H4 (cell line): ENCODE results near the gene ZNF30. TPM values are rescaled to one million over a fixed set of nuclear protein-coding genes. Genes with fewer than 3 reads are reported as not detected.
A peak's percentile ranks its signal among the peaks of the same experiment; 100 is the strongest.
"Not testable (repeated sequence)": the region's sequence is repeated elsewhere in the genome, so short reads cannot be mapped to it uniquely, and the experiment has no call there.

Experiments
- DNase-seq: peaks from one replicate; pipeline ENCODE4 v3.0.0-alpha.2; 2015; ENCODE audit warnings: low spot score
- total RNA-seq: library from RNA; depleted of rRNA; stranded (reverse); fragments of >200 nt; shearing (Covaris generic); gene quantifications from 2 replicates; pipeline ENCODE4 v1.2.3, GENCODE V29; 2014

ZNF30 gene
- total RNA-seq, 1 experiment from 2014 or later, result 3.7 TPM

GRCh38 chr19:34960103-34960805 is 33.6 kb downstream of the ZNF30 start:
- peak; percentile 86 for DNase-seq

- no peak for DNase-seq
Measured at GRCh38 chr19:34960940-34961679, 34.4 kb downstream of the ZNF30 start.

GRCh38 chr19:34961775-34962686 is 35.3 kb downstream of the ZNF30 start:
- DNase-seq, result no peak

GRCh38 chr19:34962687-34963572 is 36.2 kb downstream of the ZNF30 start:
- no peak for DNase-seq

- peak; percentile 44 for DNase-seq
Measured at GRCh38 chr19:34963573-34964406, 37.1 kb downstream of the ZNF30 start, which contains the start of gene ZNF792. Gene ZNF792 (minus strand): TSS chr19:34964229. CDS start chr19:34963662, 567 bp downstream.

GRCh38 chr19:34964598-34964997 is 37.9 kb downstream of the ZNF30 start:
- DNase-seq, result no peak

GRCh38 chr19:34965505-34965904 is 38.8 kb downstream of the ZNF30 start:
- DNase-seq, result not testable (repeated sequence)

- no peak for DNase-seq
Measured at GRCh38 chr19:34967551-34967950, 40.8 kb downstream of the ZNF30 start.

- DNase-seq, result no peak
Measured at GRCh38 chr19:34969721-34970120, 43.0 kb downstream of the ZNF30 start.

GRCh38 chr19:34970185-34970780 is 43.6 kb downstream of the ZNF30 start:
- DNase-seq, result not testable (repeated sequence)

- DNase-seq, result no peak
Measured at GRCh38 chr19:34972163-34972705, 45.5 kb downstream of the ZNF30 start.

GRCh38 chr19:34974646-34975045 is 47.9 kb downstream of the ZNF30 start:
- no peak for DNase-seq

GRCh38 chr19:34975056-34975455 is 48.4 kb downstream of the ZNF30 start:
- DNase-seq, result no peak

GRCh38 chr19:34976611-34977010 is 49.9 kb downstream of the ZNF30 start:
- DNase-seq, result no peak

- no peak for DNase-seq
Measured at GRCh38 chr19:34979819-34980640, 53.3 kb downstream of the ZNF30 start.

- no peak for DNase-seq
Measured at GRCh38 chr19:34982275-34982674, 55.6 kb downstream of the ZNF30 start.

- no peak for DNase-seq
Measured at GRCh38 chr19:34983786-34984185, 57.1 kb downstream of the ZNF30 start.

GRCh38 chr19:34984287-34984686 is 57.6 kb downstream of the ZNF30 start:
- no peak for DNase-seq
